ENCODE measurements around the gene ARL16. TPM values are rescaled to one million over a fixed set of nuclear protein-coding genes. Genes with fewer than 3 reads are reported as not detected.
A peak's percentile ranks its signal among the peaks of the same experiment; 100 is the strongest.

Gene ARL16
- total RNA-seq, 1 experiment from 2014 or later = 41.7 TPM

DNA sequence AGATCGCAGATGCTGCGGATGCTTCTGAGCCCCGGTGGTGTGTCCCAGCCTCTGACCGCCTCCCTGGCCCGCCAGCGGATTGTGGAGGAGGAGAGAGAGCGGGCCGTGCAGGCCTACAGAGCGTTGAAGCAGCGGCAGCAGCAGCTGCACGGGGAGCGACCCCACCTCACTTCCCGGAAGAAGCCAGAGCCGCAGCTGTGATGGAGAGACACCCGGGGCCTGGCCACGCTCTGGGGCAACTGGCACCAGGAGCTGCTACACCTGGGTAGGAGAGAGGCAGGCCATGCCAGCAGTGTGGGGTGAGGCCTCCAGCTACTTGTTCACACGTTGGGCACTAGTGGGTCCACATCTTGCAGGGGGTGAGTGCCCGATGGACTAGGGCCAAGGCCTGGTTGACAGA lies 11.1 kb downstream of the ARL16 start:
- H3K9me3 ChIP-seq (ENCODE audit: insufficient read depth, low read depth) = no peaks in the 10 kb centered on the region
- peaks cover 12% of the 10 kb centered on the region; the same call in 1 of the 2 replicates for H3F3A ChIP-seq (ENCODE audit: insufficient read depth, low read depth)
- no peaks in the 10 kb centered on the region for H3K9me2 ChIP-seq (ENCODE audit: insufficient read depth)
- no TSS peak for BruUV-seq (replicated peaks)
- H3K4me2 ChIP-seq = no peak overlapping the region
- H3K36me3 ChIP-seq (ENCODE audit: low read depth) = no peaks in the 10 kb centered on the region
- no peak overlapping the region for H2AFZ ChIP-seq
- TF ChIP-seq EZH2 (IDR thresholded peaks at IDR 0.05; ENCODE audit: low read depth) = no peak
- TF ChIP-seq, protein P1, sequence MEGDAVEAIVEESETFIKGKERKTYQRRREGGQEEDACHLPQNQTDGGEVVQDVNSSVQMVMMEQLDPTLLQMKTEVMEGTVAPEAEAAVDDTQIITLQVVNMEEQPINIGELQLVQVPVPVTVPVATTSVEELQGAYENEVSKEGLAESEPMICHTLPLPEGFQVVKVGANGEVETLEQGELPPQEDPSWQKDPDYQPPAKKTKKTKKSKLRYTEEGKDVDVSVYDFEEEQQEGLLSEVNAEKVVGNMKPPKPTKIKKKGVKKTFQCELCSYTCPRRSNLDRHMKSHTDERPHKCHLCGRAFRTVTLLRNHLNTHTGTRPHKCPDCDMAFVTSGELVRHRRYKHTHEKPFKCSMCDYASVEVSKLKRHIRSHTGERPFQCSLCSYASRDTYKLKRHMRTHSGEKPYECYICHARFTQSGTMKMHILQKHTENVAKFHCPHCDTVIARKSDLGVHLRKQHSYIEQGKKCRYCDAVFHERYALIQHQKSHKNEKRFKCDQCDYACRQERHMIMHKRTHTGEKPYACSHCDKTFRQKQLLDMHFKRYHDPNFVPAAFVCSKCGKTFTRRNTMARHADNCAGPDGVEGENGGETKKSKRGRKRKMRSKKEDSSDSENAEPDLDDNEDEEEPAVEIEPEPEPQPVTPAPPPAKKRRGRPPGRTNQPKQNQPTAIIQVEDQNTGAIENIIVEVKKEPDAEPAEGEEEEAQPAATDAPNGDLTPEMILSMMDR (conservative IDR thresholded peaks at IDR 0.05) = no peak
- DNase-seq = no peak
- H4K20me1 ChIP-seq (ENCODE audit: insufficient read depth) = no peaks in the 10 kb centered on the region
- H3K4me1 ChIP-seq (replicated peaks; ENCODE audit: insufficient read depth) = no peaks in the 10 kb centered on the region
- POLR2A ChIA-PET (ENCODE audit: unreplicated experiment) = interaction anchor here (0.7 kb wide), 1 partner anchor 155 kb away, joined by 4 read pairs; no protein-coding TSS in a partner anchor
- H3K4me3 ChIP-seq = no peak overlapping the region
- no peaks in the 10 kb centered on the region for H3K27me3 ChIP-seq (ENCODE audit: insufficient read depth, low read depth)
- peaks cover 18% of the 10 kb centered on the region for H3K79me2 ChIP-seq (ENCODE audit: low read depth)
- intact Hi-C loops (cut with micrococcal nuclease; ENCODE audit: unreplicated experiment) = no loop called here
- CTCF ChIA-PET = no interaction called here
- H3K27ac ChIP-seq = no peak overlapping the region

DNA sequence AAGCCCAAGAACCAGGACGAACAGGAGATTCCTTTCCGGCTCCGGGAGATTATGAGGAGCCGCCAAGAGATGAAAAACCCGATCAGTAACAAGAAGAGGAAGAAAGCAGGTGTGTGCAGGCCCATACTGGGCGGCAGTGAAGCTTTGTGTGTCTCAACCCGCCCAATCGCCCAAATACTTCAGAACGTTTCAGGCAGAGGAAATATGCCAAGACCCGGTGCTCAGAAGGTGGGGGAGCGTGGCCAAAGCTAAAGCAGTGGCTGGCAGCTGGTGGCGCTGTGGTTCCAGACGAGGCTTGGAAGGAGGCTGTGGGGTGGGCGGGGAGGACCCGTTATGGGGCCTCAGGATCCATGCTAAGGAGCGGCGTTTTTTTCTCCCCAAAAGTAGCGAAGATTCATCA lies 15.8 kb downstream of the ARL16 start:
- Histone ChIP-seq H3K27ac (no peak overlapping the region), H3K4me2 (peak overlapping the region; percentile 75), H3K79me2 (ENCODE audit: low read depth) (peaks cover 42% of the 10 kb centered on the region), H3K4me1 (replicated peaks; ENCODE audit: insufficient read depth) (peaks cover 10% of the 10 kb centered on the region), H3K27me3 (ENCODE audit: insufficient read depth, low read depth) (no peaks in the 10 kb centered on the region), H2AFZ (no peak overlapping the region), H4K20me1 (ENCODE audit: insufficient read depth) (no peaks in the 10 kb centered on the region), H3K4me3 (peak overlapping the region; percentile 86; the same call in 1 of the 2 replicates), H3K9me2 (ENCODE audit: insufficient read depth) (no peaks in the 10 kb centered on the region), H3F3A (ENCODE audit: insufficient read depth, low read depth) (peaks cover 10% of the 10 kb centered on the region; the same call in 1 of the 2 replicates), H3K36me3 (ENCODE audit: low read depth) (no peaks in the 10 kb centered on the region), H3K9me3 (ENCODE audit: insufficient read depth, low read depth) (no peaks in the 10 kb centered on the region)
- no peak for DNase-seq
- CTCF ChIA-PET = no interaction called here
- TF ChIP-seq EZH2 (IDR thresholded peaks at IDR 0.05; ENCODE audit: low read depth) = no peak
- TF ChIP-seq, protein P1 (conservative IDR thresholded peaks at IDR 0.05) = no peak
- intact Hi-C loops (cut with micrococcal nuclease; ENCODE audit: unreplicated experiment) = no loop called here
- BruUV-seq (replicated peaks) = no TSS peak
- POLR2A ChIA-PET (ENCODE audit: unreplicated experiment) = interaction anchor here (0.7 kb wide), 2 partner anchors 91 to 245 kb away, joined by 8 to 14 read pairs; no protein-coding TSS in a partner anchor

GRCh38 chr17:81666342-81667191 lies 17.0 kb downstream of the ARL16 start, which contains the start of the genes CCDC137 and OXLD1:
TSS of gene CCDC137 (plus strand) at chr17:81666737. CDS start at chr17:81666767, 30 bp downstream.
TSS of gene OXLD1 (minus strand) at chr17:81666605. CDS start at chr17:81666577, 28 bp downstream.
- peaks cover 10% of the 10 kb centered on the region; the same call in 1 of the 2 replicates for H3F3A ChIP-seq (ENCODE audit: insufficient read depth, low read depth)
- CTCF ChIA-PET = no interaction called here
- no peaks in the 10 kb centered on the region for H4K20me1 ChIP-seq (ENCODE audit: insufficient read depth)
- POLR2A ChIA-PET (ENCODE audit: unreplicated experiment) = interaction anchor here (0.6 kb wide), 2 partner anchors 15 to 149 kb away, joined by 4 to 32 read pairs; no protein-coding TSS in a partner anchor
- H3K9me2 ChIP-seq (ENCODE audit: insufficient read depth) = no peaks in the 10 kb centered on the region
- peak; percentile 81 to 96 for DNase-seq
- peaks cover 10% of the 10 kb centered on the region for H3K4me1 ChIP-seq (replicated peaks; ENCODE audit: insufficient read depth)
- TF ChIP-seq, protein P1 (conservative IDR thresholded peaks at IDR 0.05) = no peak
- TF ChIP-seq EZH2 (IDR thresholded peaks at IDR 0.05; ENCODE audit: low read depth) = no peak
- H3K4me2 ChIP-seq = peak within 1 kb of the TSS; percentile 75
- peak within 1 kb of the TSS; percentile 19; the same call in 1 of the 2 replicates for H3K27ac ChIP-seq
- peaks cover 42% of the 10 kb centered on the region for H3K79me2 ChIP-seq (ENCODE audit: low read depth)
- peak within 1 kb of the TSS; percentile 83 for H2AFZ ChIP-seq
- BruUV-seq (replicated peaks) = no TSS peak
- H3K9me3 ChIP-seq (ENCODE audit: insufficient read depth, low read depth) = no peaks in the 10 kb centered on the region
- H3K4me3 ChIP-seq = peak within 1 kb of the TSS; percentile 86
- intact Hi-C loops (cut with micrococcal nuclease; ENCODE audit: unreplicated experiment) = loop anchor here (1.0 kb wide), 1 partner anchor 29 kb away; the partner anchor contains the start of genes NPLOC4 and TSPAN10
- H3K27me3 ChIP-seq (ENCODE audit: insufficient read depth, low read depth) = no peaks in the 10 kb centered on the region
- no peaks in the 10 kb centered on the region for H3K36me3 ChIP-seq (ENCODE audit: low read depth)
